ENCODE measurements around the gene TECR.

- no peak for TF ChIP-seq CTCF (IDR thresholded peaks at IDR 0.05)
- no peak for TF ChIP-seq POLR2AphosphoS5 (IDR thresholded peaks at IDR 0.05)
- no peak for TF ChIP-seq EP300 (IDR thresholded peaks at IDR 0.05)
- no peak for TF ChIP-seq POLR2A (IDR thresholded peaks at IDR 0.05)
Observed at GRCh38 chr19:14515501-14516047, 13.8 kb upstream of the TECR start.

Measured in suprapubic skin (tissue), 4 donors.